HepG2 (cell line): ENCODE measurements around the gene HTRA2. TPM values are rescaled to one million over a fixed set of nuclear protein-coding genes. Genes with fewer than 3 reads are reported as not detected.

Experiments
- BCL6 ChIP-seq: IDR thresholded peaks from 2 replicates; pipeline ENCODE4 v1.6.1; 2016; ENCODE audit warnings: missing genetic modification reagents, missing compliant biosample characterization
- KLF13 ChIP-seq: sonication (generic); formaldehyde crosslinking; IDR thresholded peaks from 2 replicates; pipeline ENCODE4 v1.4.0; 2020; ENCODE audit warnings: mild to moderate bottlenecking, missing genetic modification reagents
- PAWR ChIP-seq: sonication (generic); formaldehyde crosslinking; IDR thresholded peaks from 2 replicates; pipeline ENCODE4 v1.4.0; 2020; ENCODE audit warnings: missing genetic modification reagents, mild to moderate bottlenecking, borderline replicate concordance
- SALL1 ChIP-seq: sonication (generic); formaldehyde crosslinking; IDR thresholded peaks from 2 replicates; pipeline ENCODE4 v1.8.0; 2022; ENCODE audit warnings: mild to moderate bottlenecking, missing genetic modification reagents
- SRSF1 ChIP-seq: fragments of 200-400 bp; formaldehyde crosslinking; optimal IDR thresholded peaks from 2 replicates; pipeline ENCODE3; 2017; ENCODE audit warnings: mild to moderate bottlenecking, low read depth, low read length, moderate library complexity
- THYN1 ChIP-seq: sonication (generic); formaldehyde crosslinking; IDR thresholded peaks from 2 replicates; pipeline ENCODE4 v1.8.1; 2023; ENCODE audit warnings: low read depth, mild to moderate bottlenecking, moderate library complexity, missing genetic modification reagents, borderline replicate concordance
- ZFP37 ChIP-seq: sonication (generic); formaldehyde crosslinking; IDR thresholded peaks from 2 replicates; pipeline ENCODE4 v1.4.0; 2020; ENCODE audit warnings: missing genetic modification reagents, borderline replicate concordance
- ZFP90 ChIP-seq: sonication (generic); formaldehyde crosslinking; IDR thresholded peaks from 2 replicates; pipeline ENCODE4 v1.8.0; 2022; ENCODE audit warnings: missing genetic modification reagents, mild to moderate bottlenecking, inconsistent platforms, borderline replicate concordance
- ZNF326 ChIP-seq: sonication (generic); formaldehyde crosslinking; IDR thresholded peaks from 2 replicates; pipeline ENCODE4 v1.4.0; 2020; ENCODE audit warnings: missing genetic modification reagents, borderline replicate concordance
- ZNF333 ChIP-seq: sonication (generic); formaldehyde crosslinking; IDR thresholded peaks from 2 replicates; pipeline ENCODE4 v1.4.0; 2020; ENCODE audit warnings: mild to moderate bottlenecking, missing genetic modification reagents, borderline replicate concordance
- ZNF337 ChIP-seq: sonication (generic); formaldehyde crosslinking; IDR thresholded peaks from 2 replicates; pipeline ENCODE4 v1.5.1; 2020; ENCODE audit warnings: missing genetic modification reagents, low read depth, mild to moderate bottlenecking, borderline replicate concordance
- ZNF343 ChIP-seq: sonication (generic); formaldehyde crosslinking; IDR thresholded peaks from 2 replicates; pipeline ENCODE4 v1.4.0; 2020; ENCODE audit warnings: mild to moderate bottlenecking, missing genetic modification reagents
- ZNF432 ChIP-seq: sonication (generic); formaldehyde crosslinking; IDR thresholded peaks from 2 replicates; pipeline ENCODE4 v1.5.0; 2020; ENCODE audit warnings: missing genetic modification reagents, mild to moderate bottlenecking, borderline replicate concordance
- ZNF83 ChIP-seq: sonication (generic); formaldehyde crosslinking; IDR thresholded peaks from 2 replicates; pipeline ENCODE4 v1.4.0; 2020; ENCODE audit warnings: missing genetic modification reagents, mild to moderate bottlenecking, borderline replicate concordance
- ZNF841 ChIP-seq: sonication (generic); formaldehyde crosslinking; IDR thresholded peaks from 2 replicates; pipeline ENCODE4 v1.8.1; 2023; ENCODE audit warnings: missing genetic modification reagents, borderline replicate concordance
- polyA plus RNA-seq, 8 experiments: library from polyadenylated mRNA; depleted of rRNA in 3 of 8; stranded (reverse) in 7 of 8; unstranded in 1 of 8; fragments of >200 nt; fragmentation: Illumina TruSeq in 4 of 8; extraction: Trizol in 4 of 8; gene quantifications; 2 replicates each; pipeline versions ENCODE4 v1.2.1 to v1.2.3, GENCODE V29; 2011 to 2016; ENCODE audit warnings: low read depth in 4 of 8, missing spikeins in 1 of 8, mixed read lengths in 1 of 8; ENCODE audit not compliant: insufficient read depth in 1 of 8
- total RNA-seq, 5 experiments: library from RNA; depleted of rRNA; stranded (reverse); fragments of >200 nt; fragmentation: Illumina TruSeq; extraction: Trizol; gene quantifications; 2 replicates each; pipeline ENCODE4 v1.2.3, GENCODE V29; 2016; ENCODE audit warnings: low read depth in 1 of 5
- TF ChIP-seq, protein P1 (sequence below): sonication (generic); formaldehyde crosslinking; IDR thresholded peaks from 2 replicates; pipeline ENCODE4 v1.4.0; 2020; ENCODE audit warnings: mild to moderate bottlenecking, missing genetic modification reagents
- TF ChIP-seq, protein P2 (sequence below): sonication (generic); formaldehyde crosslinking; IDR thresholded peaks from 2 replicates; pipeline ENCODE4 v1.4.0; 2020; ENCODE audit warnings: mild to moderate bottlenecking, low read depth, missing genetic modification reagents
- TF ChIP-seq, protein P3 (sequence below): sonication (generic); formaldehyde crosslinking; IDR thresholded peaks from one replicate; pipeline ENCODE4 v1.5.1; 2020; ENCODE audit warnings: mild to moderate bottlenecking, missing genetic modification reagents; ENCODE audit errors: not compliant biosample characterization

The HTRA2 gene
- total and polyA plus RNA-seq, 2 of the 13 experiments (the other 11 are each of a cell fraction or from before 2014, with no cell fraction given): 47.7 to 50.3 TPM

DNA sequence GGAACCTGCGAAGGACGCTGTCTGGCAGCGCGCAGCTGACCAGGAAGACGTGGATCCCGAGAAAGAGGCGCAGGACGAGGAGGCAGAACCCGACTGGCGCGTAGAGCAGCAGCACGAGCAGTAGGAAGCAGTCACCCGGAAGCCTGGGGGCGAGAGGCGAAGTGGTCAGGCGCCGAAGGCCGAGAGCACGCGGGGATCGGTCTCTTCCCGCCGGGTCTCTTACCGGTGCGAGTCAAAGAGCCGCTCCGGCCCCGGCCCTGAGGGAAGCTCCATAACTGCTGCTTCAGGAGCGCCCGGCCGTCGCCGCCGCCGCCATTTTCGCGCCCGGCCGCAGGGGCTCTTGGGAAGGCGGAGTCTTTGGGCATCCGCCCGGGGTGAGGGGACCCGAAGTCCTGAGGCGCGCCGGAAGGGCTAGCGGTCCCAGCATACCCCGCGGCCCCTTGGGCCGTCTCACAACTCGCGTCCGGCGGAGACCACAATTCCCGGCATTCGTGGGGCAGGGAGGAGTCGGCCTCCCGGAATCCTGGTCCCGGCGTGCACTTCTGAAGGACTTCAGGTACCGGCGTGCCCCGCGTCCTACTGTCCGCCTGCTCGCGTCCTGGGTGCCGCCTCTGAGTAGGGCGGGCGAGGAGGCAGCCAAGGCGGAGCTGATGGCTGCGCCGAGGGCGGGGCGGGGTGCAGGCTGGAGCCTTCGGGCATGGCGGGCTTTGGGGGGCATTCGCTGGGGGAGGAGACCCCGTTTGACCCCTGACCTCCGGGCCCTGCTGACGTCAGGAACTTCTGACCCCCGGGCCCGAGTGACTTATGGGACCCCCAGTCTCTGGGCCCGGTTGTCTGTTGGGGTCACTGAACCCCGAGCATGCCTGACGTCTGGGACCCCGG lies at the start of gene HTRA2, which contains the start of gene AUP1 (continued):
- TF ChIP-seq, protein P1, sequence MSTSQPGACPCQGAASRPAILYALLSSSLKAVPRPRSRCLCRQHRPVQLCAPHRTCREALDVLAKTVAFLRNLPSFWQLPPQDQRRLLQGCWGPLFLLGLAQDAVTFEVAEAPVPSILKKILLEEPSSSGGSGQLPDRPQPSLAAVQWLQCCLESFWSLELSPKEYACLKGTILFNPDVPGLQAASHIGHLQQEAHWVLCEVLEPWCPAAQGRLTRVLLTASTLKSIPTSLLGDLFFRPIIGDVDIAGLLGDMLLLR (CRISPR knock-in tag): peak; percentile 67; the same call in 1 of the 2 replicates
- TF ChIP-seq THYN1 (no peak), ZNF841 (CRISPR knock-in tag) (no peak), ZNF83 (CRISPR knock-in tag) (0 out of 2 replicates have a peak, but pooled peaks have one; percentile 26), ZNF326 (CRISPR knock-in tag) (0 out of 2 replicates have a peak, but pooled peaks have one; percentile 35), PAWR (CRISPR knock-in tag) (no peak), ZFP37 (CRISPR knock-in tag) (no peak; the same call in 1 of the 2 replicates), KLF13 (CRISPR knock-in tag) (no peak), ZNF432 (CRISPR knock-in tag) (no peak), ZNF333 (peak; percentile 97), ZNF343 (CRISPR knock-in tag) (peak; percentile 61), ZFP90 (CRISPR knock-in tag) (peak; percentile 95), BCL6 (CRISPR knock-in tag) (0 out of 2 replicates have a peak, but pooled peaks have one; percentile 27), ZNF337 (CRISPR knock-in tag) (peak; percentile 8; the same call in 1 of the 2 replicates), SRSF1 (peak; percentile 53), SALL1 (peak; percentile 85)
- TF ChIP-seq, protein P2, sequence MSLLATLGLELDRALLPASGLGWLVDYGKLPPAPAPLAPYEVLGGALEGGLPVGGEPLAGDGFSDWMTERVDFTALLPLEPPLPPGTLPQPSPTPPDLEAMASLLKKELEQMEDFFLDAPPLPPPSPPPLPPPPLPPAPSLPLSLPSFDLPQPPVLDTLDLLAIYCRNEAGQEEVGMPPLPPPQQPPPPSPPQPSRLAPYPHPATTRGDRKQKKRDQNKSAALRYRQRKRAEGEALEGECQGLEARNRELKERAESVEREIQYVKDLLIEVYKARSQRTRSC (CRISPR knock-in tag): 0 out of 2 replicates have a peak, but pooled peaks have one; percentile 13
- TF ChIP-seq, protein P3, sequence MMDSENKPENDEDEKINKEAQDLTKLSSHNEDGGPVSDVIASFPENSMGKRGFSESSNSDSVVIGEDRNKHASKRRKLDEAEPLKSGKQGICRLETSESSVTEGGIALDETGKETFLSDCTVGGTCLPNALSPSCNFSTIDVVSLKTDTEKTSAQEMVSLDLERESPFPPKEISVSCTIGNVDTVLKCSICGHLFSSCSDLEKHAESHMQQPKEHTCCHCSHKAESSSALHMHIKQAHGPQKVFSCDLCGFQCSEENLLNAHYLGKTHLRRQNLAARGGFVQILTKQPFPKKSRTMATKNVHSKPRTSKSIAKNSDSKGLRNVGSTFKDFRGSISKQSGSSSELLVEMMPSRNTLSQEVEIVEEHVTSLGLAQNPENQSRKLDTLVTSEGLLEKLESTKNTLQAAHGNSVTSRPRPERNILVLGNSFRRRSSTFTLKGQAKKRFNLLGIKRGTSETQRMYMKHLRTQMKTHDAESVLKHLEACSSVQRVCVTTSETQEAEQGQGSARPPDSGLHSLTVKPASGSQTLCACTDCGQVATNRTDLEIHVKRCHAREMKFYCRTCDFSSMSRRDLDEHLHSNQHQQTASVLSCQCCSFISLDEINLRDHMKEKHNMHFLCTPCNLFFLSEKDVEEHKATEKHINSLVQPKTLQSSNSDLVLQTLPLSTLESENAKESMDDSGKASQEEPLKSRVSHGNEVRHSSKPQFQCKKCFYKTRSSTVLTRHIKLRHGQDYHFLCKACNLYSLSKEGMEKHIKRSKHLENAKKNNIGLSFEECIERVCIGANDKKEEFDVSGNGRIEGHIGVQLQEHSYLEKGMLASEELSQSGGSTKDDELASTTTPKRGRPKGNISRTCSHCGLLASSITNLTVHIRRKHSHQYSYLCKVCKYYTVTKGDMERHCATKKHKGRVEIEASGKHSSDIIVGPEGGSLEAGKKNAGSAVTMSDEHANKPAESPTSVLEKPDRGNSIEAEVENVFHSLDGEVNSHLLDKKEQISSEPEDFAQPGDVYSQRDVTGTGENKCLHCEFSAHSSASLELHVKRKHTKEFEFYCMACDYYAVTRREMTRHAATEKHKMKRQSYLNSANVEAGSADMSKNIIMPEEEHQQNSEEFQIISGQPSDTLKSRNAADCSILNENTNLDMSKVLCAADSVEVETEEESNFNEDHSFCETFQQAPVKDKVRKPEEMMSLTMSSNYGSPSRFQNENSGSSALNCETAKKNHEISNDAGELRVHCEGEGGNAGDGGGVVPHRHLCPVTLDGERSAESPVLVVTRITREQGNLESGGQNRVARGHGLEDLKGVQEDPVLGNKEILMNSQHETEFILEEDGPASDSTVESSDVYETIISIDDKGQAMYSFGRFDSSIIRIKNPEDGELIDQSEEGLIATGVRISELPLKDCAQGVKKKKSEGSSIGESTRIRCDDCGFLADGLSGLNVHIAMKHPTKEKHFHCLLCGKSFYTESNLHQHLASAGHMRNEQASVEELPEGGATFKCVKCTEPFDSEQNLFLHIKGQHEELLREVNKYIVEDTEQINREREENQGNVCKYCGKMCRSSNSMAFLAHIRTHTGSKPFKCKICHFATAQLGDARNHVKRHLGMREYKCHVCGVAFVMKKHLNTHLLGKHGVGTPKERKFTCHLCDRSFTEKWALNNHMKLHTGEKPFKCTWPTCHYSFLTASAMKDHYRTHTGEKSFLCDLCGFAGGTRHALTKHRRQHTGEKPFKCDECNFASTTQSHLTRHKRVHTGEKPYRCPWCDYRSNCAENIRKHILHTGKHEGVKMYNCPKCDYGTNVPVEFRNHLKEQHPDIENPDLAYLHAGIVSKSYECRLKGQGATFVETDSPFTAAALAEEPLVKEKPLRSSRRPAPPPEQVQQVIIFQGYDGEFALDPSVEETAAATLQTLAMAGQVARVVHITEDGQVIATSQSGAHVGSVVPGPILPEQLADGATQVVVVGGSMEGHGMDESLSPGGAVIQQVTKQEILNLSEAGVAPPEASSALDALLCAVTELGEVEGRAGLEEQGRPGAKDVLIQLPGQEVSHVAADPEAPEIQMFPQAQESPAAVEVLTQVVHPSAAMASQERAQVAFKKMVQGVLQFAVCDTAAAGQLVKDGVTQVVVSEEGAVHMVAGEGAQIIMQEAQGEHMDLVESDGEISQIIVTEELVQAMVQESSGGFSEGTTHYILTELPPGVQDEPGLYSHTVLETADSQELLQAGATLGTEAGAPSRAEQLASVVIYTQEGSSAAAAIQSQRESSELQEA (CRISPR knock-in tag): peak; percentile 44
